Karpas-422 (cell line): ENCODE measurements around the gene CPXM1. TPM values are rescaled to one million over a fixed set of nuclear protein-coding genes. Genes with fewer than 3 reads are reported as not detected.
"Not testable (repeated sequence)": the region's sequence is repeated elsewhere in the genome, so short reads cannot be mapped to it uniquely, and the experiment has no call there.

Experiments
- DNase-seq: peaks from one replicate; pipeline ENCODE4 v3.0.0-alpha.2; 2015
- H2AFZ ChIP-seq: fragments of 200-600 bp; sonication (generic); 2 replicates; pipeline ENCODE4 v1.6.1; 2014; ENCODE audit warnings: antibody characterized with exemption, low read length, mixed read lengths
- H3K27ac ChIP-seq: fragments of 200-600 bp; sonication (generic); 2 replicates; pipeline ENCODE4 v1.5.1; 2014; ENCODE audit warnings: mild to moderate bottlenecking, low read length, moderate library complexity
- H3K27me3 ChIP-seq: fragments of 200-600 bp; sonication (generic); 2 replicates; pipeline ENCODE4 v1.6.1; 2014; ENCODE audit warnings: low read length, mixed read lengths
- H3K36me3 ChIP-seq: fragments of 200-600 bp; sonication (generic); 2 replicates; pipeline ENCODE4 v1.6.1; 2014; ENCODE audit warnings: low read length, mixed read lengths; ENCODE audit not compliant: insufficient read depth
- H3K4me1 ChIP-seq: fragments of 200-600 bp; sonication (generic); 2 replicates; pipeline ENCODE4 v1.6.1; 2014; ENCODE audit warnings: mild to moderate bottlenecking, low read length, mixed read lengths
- H3K4me2 ChIP-seq: fragments of 200-600 bp; sonication (generic); 2 replicates; pipeline ENCODE4 v1.6.1; 2014; ENCODE audit warnings: low read length, low read depth, mild to moderate bottlenecking; ENCODE audit not compliant: poor library complexity, severe bottlenecking
- H3K4me3 ChIP-seq: fragments of 200-600 bp; sonication (generic); 2 replicates; pipeline ENCODE4 v1.5.1; 2014; ENCODE audit warnings: mild to moderate bottlenecking, antibody characterized with exemption, low read length, mixed read lengths
- H3K79me2 ChIP-seq: fragments of 200-600 bp; sonication (generic); 2 replicates; pipeline ENCODE4 v1.6.1; 2014; ENCODE audit warnings: mild to moderate bottlenecking, low read length, mixed read lengths
- H3K9ac ChIP-seq: fragments of 200-600 bp; sonication (generic); 2 replicates; pipeline ENCODE4 v1.6.0; 2014; ENCODE audit warnings: low read length
- H3K9me2 ChIP-seq: fragments of 200-600 bp; sonication (generic), shearing (Covaris generic); replicated peaks from 2 replicates; pipeline ENCODE4 v1.6.0; 2014; ENCODE audit warnings: mild to moderate bottlenecking, low read length, moderate library complexity; ENCODE audit not compliant: insufficient read depth
- H3K9me3 ChIP-seq: fragments of 300-700, 200-600 bp; sonication (generic); 2 replicates; pipeline ENCODE4 v1.6.1; 2014; ENCODE audit warnings: low read length, mixed read lengths
- H4K20me1 ChIP-seq: fragments of 200-600 bp; sonication (generic); 2 replicates; pipeline ENCODE4 v1.6.1; 2014; ENCODE audit warnings: mild to moderate bottlenecking, antibody characterized with exemption, low read length, low read depth; ENCODE audit not compliant: insufficient read depth
- total RNA-seq: library from RNA; depleted of rRNA; stranded (reverse); fragments of >200 nt; shearing (Covaris generic); gene quantifications from 2 replicates; pipeline ENCODE4 v1.2.3, GENCODE V29; 2014; ENCODE audit warnings: low replicate concordance

CPXM1 gene
- total RNA-seq, 1 experiment from 2014 or later, result not detected

GRCh38 chr20:2771631-2772080 is 28.8 kb downstream of the CPXM1 start:
- Histone ChIP-seq H3K9me2 (no peaks in the 10 kb centered on the region), H3K36me3 (no peaks in the 10 kb centered on the region), H3K27me3 (no peaks in the 10 kb centered on the region), H3K4me3 (no peak overlapping the region), H3K4me2 (no peak overlapping the region), H2AFZ (peak overlapping the region; percentile 65; the same call in 1 of the 2 replicates), H3K27ac (no peak overlapping the region), H3K4me1 (no peaks in the 10 kb centered on the region), H4K20me1 (no peaks in the 10 kb centered on the region), H3K79me2 (no peaks in the 10 kb centered on the region), H3K9me3 (no peaks in the 10 kb centered on the region), H3K9ac (no peak overlapping the region)
- no peak for DNase-seq

GRCh38 chr20:2770091-2770490 is 30.3 kb downstream of the CPXM1 start:
- not testable (repeated sequence) for H3K36me3 ChIP-seq, H3K27ac ChIP-seq
- DNase-seq, result peak; percentile 6

GRCh38 chr20:2768632-2769015 is 31.8 kb downstream of the CPXM1 start:
- DNase-seq, result no peak

More at GRCh38 chr20:2770091-2770490, 30.3 kb downstream of the CPXM1 start:
- not testable (repeated sequence) for H3K4me3 ChIP-seq, H3K4me1 ChIP-seq, H3K9me3 ChIP-seq, H3K9ac ChIP-seq, H3K79me2 ChIP-seq, H4K20me1 ChIP-seq, H2AFZ ChIP-seq, H3K4me2 ChIP-seq, H3K9me2 ChIP-seq, H3K27me3 ChIP-seq

GRCh38 chr20:2767768-2768631 is 32.4 kb downstream of the CPXM1 start:
- Histone ChIP-seq H4K20me1 (no peaks in the 10 kb centered on the region), H3K9me2 (no peaks in the 10 kb centered on the region), H3K4me2 (no peak overlapping the region), H3K4me1 (peaks cover 3% of the 10 kb centered on the region; the same call in 1 of the 2 replicates), H3K27me3 (no peaks in the 10 kb centered on the region), H2AFZ (no peak overlapping the region), H3K9ac (no peak overlapping the region), H3K36me3 (no peaks in the 10 kb centered on the region), H3K9me3 (no peaks in the 10 kb centered on the region), H3K79me2 (no peaks in the 10 kb centered on the region), H3K27ac (no peak overlapping the region), H3K4me3 (no peak overlapping the region)
- no peak for DNase-seq

More at GRCh38 chr20:2768632-2769015, 31.8 kb downstream of the CPXM1 start:
- no peaks in the 10 kb centered on the region for H3K27me3 ChIP-seq
- no peaks in the 10 kb centered on the region for H3K79me2 ChIP-seq
- no peaks in the 10 kb centered on the region for H3K4me1 ChIP-seq
- H3K4me3 ChIP-seq, result no peak overlapping the region
- no peaks in the 10 kb centered on the region for H4K20me1 ChIP-seq
- no peak overlapping the region for H3K4me2 ChIP-seq
- H3K9me3 ChIP-seq, result no peaks in the 10 kb centered on the region
- no peaks in the 10 kb centered on the region for H3K9me2 ChIP-seq
- no peak overlapping the region for H3K9ac ChIP-seq
- no peaks in the 10 kb centered on the region for H3K36me3 ChIP-seq
- H2AFZ ChIP-seq, result no peak overlapping the region
- H3K27ac ChIP-seq, result no peak overlapping the region

DNA sequence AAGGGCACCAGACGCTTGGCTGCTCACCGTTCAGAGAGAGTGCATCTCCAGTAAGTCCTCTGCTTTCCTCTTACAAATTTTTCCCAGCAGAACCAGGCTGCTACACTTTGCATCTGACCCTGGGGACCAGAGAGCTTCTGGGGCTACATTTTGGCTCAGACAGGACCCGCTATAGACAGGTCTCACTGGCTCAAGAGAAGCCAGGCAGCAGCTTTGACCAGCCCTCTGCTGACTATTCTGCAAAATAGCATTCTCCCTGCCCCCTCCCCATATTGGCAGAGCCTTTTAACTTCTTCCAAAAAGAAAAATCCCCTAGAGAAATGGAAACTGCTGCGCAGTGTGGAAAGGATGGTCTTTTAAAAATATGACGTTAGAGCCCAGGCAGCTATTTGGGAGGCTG is 37.2 kb downstream of the CPXM1 start:
- Histone ChIP-seq H3K27ac (no peak overlapping the region), H3K4me1 (peaks cover 26% of the 10 kb centered on the region), H3K79me2 (no peaks in the 10 kb centered on the region), H3K36me3 (no peaks in the 10 kb centered on the region), H3K9ac (no peak overlapping the region), H2AFZ (no peak overlapping the region), H3K27me3 (no peaks in the 10 kb centered on the region), H4K20me1 (no peaks in the 10 kb centered on the region), H3K9me2 (no peaks in the 10 kb centered on the region), H3K4me3 (no peak overlapping the region), H3K9me3 (no peaks in the 10 kb centered on the region), H3K4me2 (no peak overlapping the region)
- DNase-seq, result no peak

DNA sequence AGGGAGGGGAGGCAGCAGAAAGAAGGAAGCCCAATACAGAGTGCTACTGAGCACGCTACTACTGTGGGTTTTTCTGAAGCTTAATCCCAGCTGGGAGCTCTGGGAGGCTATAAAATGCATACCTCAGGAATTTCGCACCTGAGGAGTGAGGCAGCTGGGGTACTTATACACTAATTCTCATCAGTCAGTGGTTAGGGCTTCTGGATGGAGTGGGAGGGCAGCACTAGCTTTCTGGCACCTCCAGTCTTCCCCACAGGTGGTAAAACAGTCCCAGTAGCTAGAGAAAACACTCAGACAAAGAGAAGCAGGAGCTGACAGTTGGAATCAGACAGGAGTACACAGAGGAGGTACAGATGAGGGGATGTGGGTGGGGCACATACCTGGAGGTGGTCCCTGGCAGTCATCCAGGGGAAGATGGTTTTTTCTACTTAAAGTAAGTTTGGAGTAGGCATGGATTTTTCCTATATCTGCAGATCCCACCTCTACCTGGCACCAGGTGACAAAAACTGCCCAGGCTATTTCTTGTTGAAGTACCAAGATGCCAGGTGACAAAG is 37.8 kb downstream of the CPXM1 start:
- Histone ChIP-seq H3K4me1 (peaks cover 26% of the 10 kb centered on the region), H3K4me2 (no peak overlapping the region), H3K9ac (no peak overlapping the region), H3K9me2 (no peaks in the 10 kb centered on the region), H3K27me3 (no peaks in the 10 kb centered on the region), H3K27ac (no peak overlapping the region), H3K36me3 (no peaks in the 10 kb centered on the region), H3K9me3 (no peaks in the 10 kb centered on the region), H3K79me2 (no peaks in the 10 kb centered on the region), H3K4me3 (no peak overlapping the region), H2AFZ (no peak overlapping the region), H4K20me1 (no peaks in the 10 kb centered on the region)
- DNase-seq, result no peak

GRCh38 chr20:2761885-2762284 is 38.5 kb downstream of the CPXM1 start:
- DNase-seq, result no peak
- Histone ChIP-seq H4K20me1 (no peaks in the 10 kb centered on the region), H3K27ac (no peak overlapping the region), H3K9ac (no peak overlapping the region), H3K27me3 (no peaks in the 10 kb centered on the region), H2AFZ (no peak overlapping the region), H3K4me2 (no peak overlapping the region), H3K4me3 (no peak overlapping the region), H3K9me3 (no peaks in the 10 kb centered on the region), H3K79me2 (no peaks in the 10 kb centered on the region), H3K36me3 (no peaks in the 10 kb centered on the region), H3K9me2 (no peaks in the 10 kb centered on the region), H3K4me1 (peaks cover 26% of the 10 kb centered on the region)

DNA sequence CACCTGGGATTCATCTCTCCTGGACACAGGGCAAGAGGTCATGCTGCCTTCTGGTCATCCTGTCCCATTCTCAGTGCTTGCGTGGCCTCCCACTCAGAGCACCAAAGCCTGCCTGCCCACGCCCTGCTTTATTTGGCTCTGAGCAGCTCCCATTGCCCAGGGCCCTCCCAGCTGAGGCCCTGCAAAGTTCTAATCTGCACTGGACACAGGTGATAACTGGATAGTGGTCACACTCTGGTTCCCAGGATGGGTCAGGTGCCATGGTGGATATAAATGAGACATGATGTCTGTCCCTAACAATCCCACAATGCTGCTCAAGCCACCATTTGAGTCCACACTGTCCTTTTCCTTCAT is 39.5 kb downstream of the CPXM1 start:
- Histone ChIP-seq H3K4me1 (peaks cover 26% of the 10 kb centered on the region), H3K27ac (no peak overlapping the region), H3K27me3 (no peaks in the 10 kb centered on the region), H3K4me3 (no peak overlapping the region), H3K79me2 (no peaks in the 10 kb centered on the region), H3K9me3 (no peaks in the 10 kb centered on the region), H3K36me3 (no peaks in the 10 kb centered on the region), H3K4me2 (no peak overlapping the region), H2AFZ (no peak overlapping the region), H3K9ac (no peak overlapping the region), H4K20me1 (no peaks in the 10 kb centered on the region), H3K9me2 (no peaks in the 10 kb centered on the region)
- no peak for DNase-seq
